Smooth muscle cell (in vitro differentiated cells): ENCODE data around the gene MTHFD1L. TPM values are rescaled to one million over a fixed set of nuclear protein-coding genes. Genes with fewer than 3 reads are reported as not detected.

Experiments
- DNase-seq: peaks from one replicate; lab custom pipeline; 2025; ENCODE audit not compliant: unreplicated experiment; lab: John Stamatoyannopoulos, UW
- H2AFZ ChIP-seq: fragments of 200-600 bp; sonication (generic); 2 replicates; pipeline ENCODE4 v1.6.0; 2016; ENCODE audit warnings: antibody characterized with exemption, low read depth, mild to moderate bottlenecking
- H3F3A ChIP-seq: fragments of 200-600 bp; sonication (generic); 2 replicates; pipeline ENCODE4 v1.6.0; 2017; ENCODE audit warnings: antibody characterized with exemption, low read depth
- H3K27ac ChIP-seq: fragments of 200-600 bp; sonication (generic); 2 replicates; pipeline ENCODE4 v1.5.1; 2016; ENCODE audit warnings: low read depth, mild to moderate bottlenecking
- H3K27me3 ChIP-seq: fragments of 200-600 bp; sonication (generic); 2 replicates; pipeline ENCODE4 v1.6.1; 2016; ENCODE audit warnings: low read depth, mild to moderate bottlenecking
- H3K36me3 ChIP-seq: fragments of 200-600 bp; sonication (generic); 2 replicates; pipeline ENCODE4 v1.5.1; 2016; ENCODE audit warnings: low read depth
- H3K4me1 ChIP-seq: fragments of 200-600 bp; sonication (generic); 2 replicates; pipeline ENCODE4 v1.5.1; 2016; ENCODE audit warnings: low read depth
- H3K4me2 ChIP-seq: fragments of 200-600 bp; sonication (generic); 2 replicates; pipeline ENCODE4 v1.6.0; 2016; ENCODE audit warnings: mild to moderate bottlenecking
- H3K4me3 ChIP-seq: fragments of 200-600 bp; sonication (generic); 2 replicates; pipeline ENCODE4 v1.5.1; 2016; ENCODE audit warnings: mild to moderate bottlenecking
- H3K79me2 ChIP-seq: fragments of 200-600 bp; sonication (generic); 2 replicates; pipeline ENCODE4 v1.6.0; 2016; ENCODE audit warnings: low read depth, mild to moderate bottlenecking
- H3K9ac ChIP-seq: fragments of 200-600 bp; sonication (generic); 2 replicates; pipeline ENCODE4 v1.6.0; 2016; ENCODE audit warnings: low read depth
- H3K9me3 ChIP-seq: fragments of 200-600 bp; sonication (generic); replicated peaks from 2 replicates; pipeline ENCODE4 v1.5.1; 2016; ENCODE audit warnings: low read depth
- H4K20me1 ChIP-seq: fragments of 200-600 bp; sonication (generic); 2 replicates; pipeline ENCODE4 v1.6.0; 2016; ENCODE audit warnings: low read depth
- CTCF ChIP-seq: fragments of 200-600 bp; sonication (generic); IDR thresholded peaks from 2 replicates; pipeline ENCODE4 v1.5.1; 2017; ENCODE audit warnings: borderline replicate concordance, mild to moderate bottlenecking, antibody characterized with exemption; ENCODE audit not compliant: insufficient read depth, poor library complexity, severe bottlenecking
- WGBS: methylation state at CpG from one replicate; pipeline ENCODE4 v1.1.7; 2016; ENCODE audit warnings: low lambda C conversion rate; 5-methylcytosine and 5-hydroxymethylcytosine counted together
- polyA plus RNA-seq: library from polyadenylated mRNA; unstranded; fragments of >200 nt; fragmentation: Nextera tagmentation; extraction: Ambion mirVana; gene quantifications from 2 replicates; pipeline ENCODE4 v1.2.1, GENCODE V29; 2016
- total RNA-seq: library from RNA; depleted of rRNA; stranded (reverse); fragments of >200 nt; gene quantifications from 2 replicates; pipeline ENCODE4 v1.2.3, GENCODE V29; 2014

Gene MTHFD1L
- total and polyA plus RNA-seq, 2 experiments from 2014 or later: 35.9 to 46.2 TPM

- H3F3A ChIP-seq: no peaks in the 10 kb centered on the region
- no peak for DNase-seq
- H3K27ac ChIP-seq: no peak overlapping the region
- no peak overlapping the region for H3K9ac ChIP-seq
- H4K20me1 ChIP-seq: no peaks in the 10 kb centered on the region
- no peaks in the 10 kb centered on the region for H3K79me2 ChIP-seq
- H3K4me3 ChIP-seq: no peak overlapping the region
- no peak overlapping the region for H2AFZ ChIP-seq
- TF ChIP-seq CTCF: no peak
- WGBS: 63% methylated on average over 3 of the region's 3 CpGs
- H3K4me2 ChIP-seq: no peak overlapping the region
- peaks cover 3% of the 10 kb centered on the region for H3K36me3 ChIP-seq
- H3K27me3 ChIP-seq: no peaks in the 10 kb centered on the region
- no peaks in the 10 kb centered on the region for H3K9me3 ChIP-seq
- H3K4me1 ChIP-seq: no peaks in the 10 kb centered on the region
Measured at GRCh38 chr6:150991487-150991886, 126.0 kb downstream of the MTHFD1L start.

- Histone ChIP-seq H3K27ac (no peak overlapping the region), H3K4me3 (no peak overlapping the region), H3F3A (no peaks in the 10 kb centered on the region), H3K27me3 (no peaks in the 10 kb centered on the region), H2AFZ (no peak overlapping the region), H3K9me3 (no peaks in the 10 kb centered on the region), H3K4me1 (no peaks in the 10 kb centered on the region), H3K9ac (no peak overlapping the region), H3K4me2 (no peak overlapping the region), H3K36me3 (peaks cover 3% of the 10 kb centered on the region), H4K20me1 (no peaks in the 10 kb centered on the region), H3K79me2 (no peaks in the 10 kb centered on the region)
- no peak for DNase-seq
- 97% methylated on average over 2 of the region's 2 CpGs for WGBS
- TF ChIP-seq CTCF: no peak
Measured at GRCh38 chr6:150992262-150992661, 126.8 kb downstream of the MTHFD1L start.

- Histone ChIP-seq H3K4me2 (no peak overlapping the region), H4K20me1 (no peaks in the 10 kb centered on the region), H3K4me3 (no peak overlapping the region), H3K9me3 (no peaks in the 10 kb centered on the region), H3K4me1 (no peaks in the 10 kb centered on the region), H2AFZ (no peak overlapping the region), H3F3A (no peaks in the 10 kb centered on the region), H3K27me3 (no peaks in the 10 kb centered on the region), H3K36me3 (peaks cover 3% of the 10 kb centered on the region), H3K9ac (no peak overlapping the region), H3K27ac (no peak overlapping the region), H3K79me2 (no peaks in the 10 kb centered on the region)
- TF ChIP-seq CTCF: no peak
- WGBS: 92% methylated on average over 5 of the region's 5 CpGs
- no peak for DNase-seq
Measured at GRCh38 chr6:150992703-150993102, 127.2 kb downstream of the MTHFD1L start.

- 96% methylated on average over 7 of the region's 7 CpGs for WGBS
- Histone ChIP-seq H3K36me3 (peaks cover 3% of the 10 kb centered on the region), H2AFZ (no peak overlapping the region), H4K20me1 (no peaks in the 10 kb centered on the region), H3K9me3 (no peaks in the 10 kb centered on the region), H3K27ac (no peak overlapping the region), H3K4me1 (no peaks in the 10 kb centered on the region), H3F3A (no peaks in the 10 kb centered on the region), H3K9ac (no peak overlapping the region), H3K27me3 (no peaks in the 10 kb centered on the region), H3K4me2 (no peak overlapping the region), H3K4me3 (no peak overlapping the region), H3K79me2 (no peaks in the 10 kb centered on the region)
- TF ChIP-seq CTCF: no peak
- no peak for DNase-seq
Measured at GRCh38 chr6:150993253-150993652, 127.8 kb downstream of the MTHFD1L start.
